DND-41 (cell line): ENCODE measurements around the gene OR2T8.

ENCODE experiments used
- ATAC-seq: fragments of 200-7000 bp; cut with Tn5 transposase; 3 replicates; pipeline ENCODE4 v1.9.1; 2021; ENCODE audit warnings: low read depth; ENCODE audit not compliant: insufficient read depth
- DNase-seq: peaks from one replicate; pipeline ENCODE4 v3.0.0-alpha.2; 2020
- H2AFZ ChIP-seq: 2 replicates; pipeline ENCODE4 v1.6.0; 2012; ENCODE audit warnings: low read depth, low read length
- H3K27ac ChIP-seq: 2 replicates; pipeline ENCODE4 v1.5.1; 2012; ENCODE audit warnings: low read length, inconsistent platforms
- H3K27me3 ChIP-seq: fragments of 200-600 bp; sonication (generic); 2 replicates; pipeline ENCODE4 v1.6.0; 2012; ENCODE audit warnings: low read length, mild to moderate bottlenecking, inconsistent platforms; ENCODE audit not compliant: insufficient read depth, poor library complexity
- H3K36me3 ChIP-seq: 2 replicates; pipeline ENCODE4 v1.5.1; 2012; ENCODE audit warnings: low read length, inconsistent platforms; ENCODE audit not compliant: insufficient read depth
- H3K4me1 ChIP-seq: 2 replicates; pipeline ENCODE4 v1.5.1; 2012; ENCODE audit warnings: mild to moderate bottlenecking, low read length; ENCODE audit not compliant: insufficient read depth
- H3K4me2 ChIP-seq: 2 replicates; pipeline ENCODE4 v1.6.0; 2012; ENCODE audit warnings: mild to moderate bottlenecking, moderate library complexity, low read length, inconsistent platforms; ENCODE audit not compliant: insufficient read depth
- H3K4me3 ChIP-seq, 2 experiments: fragments of 200-600 bp in 1 of 2; shearing (Covaris generic) in 1 of 2; 2 replicates each; pipeline ENCODE4 v1.5.1; 2012 to 2016; ENCODE audit warnings: inconsistent platforms in 2 of 2, low read length in 2 of 2, mild to moderate bottlenecking in 2 of 2, low read depth in 1 of 2, moderate library complexity in 1 of 2
- H3K79me2 ChIP-seq: 2 replicates; pipeline ENCODE4 v1.6.0; 2012; ENCODE audit warnings: low read length, inconsistent platforms; ENCODE audit not compliant: insufficient read depth
- H3K9ac ChIP-seq: 2 replicates; pipeline ENCODE4 v1.6.0; 2012; ENCODE audit warnings: low read depth, mild to moderate bottlenecking, inconsistent platforms, low read length, moderate library complexity
- H3K9me3 ChIP-seq: 2 replicates; pipeline ENCODE4 v1.5.1; 2012; ENCODE audit warnings: low read length, moderate library complexity, mild to moderate bottlenecking, inconsistent platforms; ENCODE audit not compliant: insufficient read depth, severe bottlenecking
- H4K20me1 ChIP-seq: 2 replicates; pipeline ENCODE4 v1.6.0; 2012; ENCODE audit warnings: low read length; ENCODE audit not compliant: insufficient read depth
- CTCF ChIP-seq: IDR thresholded peaks from 2 replicates; pipeline ENCODE4 v1.5.1; 2012; ENCODE audit warnings: borderline replicate concordance, low read length, moderate library complexity, mild to moderate bottlenecking; ENCODE audit not compliant: poor library complexity, severe bottlenecking; ENCODE audit errors: extremely low read depth
- EZH2 ChIP-seq: IDR thresholded peaks from 3 replicates; pipeline ENCODE4 v1.6.1; 2012; ENCODE audit warnings: borderline replicate concordance, low read depth, mild to moderate bottlenecking, moderate library complexity, low read length, inconsistent platforms; ENCODE audit not compliant: severe bottlenecking

The OR2T8 gene

DNA sequence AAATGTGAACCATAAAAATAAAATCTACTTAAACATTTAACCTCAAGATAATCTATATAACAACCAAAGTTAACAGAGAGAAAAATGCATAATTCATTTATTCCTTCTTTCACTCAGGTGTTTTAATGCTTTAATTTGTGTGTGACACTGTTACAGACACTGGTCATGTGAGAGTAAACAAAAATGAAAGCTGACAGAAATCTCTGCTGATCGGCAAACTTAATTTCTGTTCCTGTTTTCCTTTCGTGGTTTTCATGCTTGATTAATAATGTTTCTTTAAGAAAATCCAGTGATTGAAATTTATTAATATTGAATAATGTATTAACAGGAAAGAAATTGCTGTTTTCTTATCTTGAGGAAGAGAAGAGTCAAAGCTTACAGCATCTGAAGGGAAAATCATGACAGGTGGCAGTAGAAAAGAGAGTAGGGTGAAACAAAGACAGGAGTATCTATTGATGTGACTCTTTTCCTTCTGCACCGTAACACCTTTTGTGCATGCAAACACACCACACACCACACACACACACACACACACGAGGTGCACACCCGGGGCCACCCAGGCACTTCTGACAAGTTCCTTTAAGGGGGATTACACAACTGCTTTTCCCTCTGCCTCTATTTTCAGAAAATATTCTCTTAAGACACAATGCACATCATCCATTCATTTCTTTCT, 46.6 kb downstream of the OR2T8 start:
- Histone ChIP-seq H3K27me3 (no peaks in the 10 kb centered on the region), H3K4me3 (no peak overlapping the region), H3K9me3 (no peaks in the 10 kb centered on the region), H3K4me1 (peaks cover 6% of the 10 kb centered on the region), H4K20me1 (no peaks in the 10 kb centered on the region), H3K79me2 (no peaks in the 10 kb centered on the region), H3K36me3 (no peaks in the 10 kb centered on the region), H2AFZ (no peak overlapping the region), H3K27ac (no peak overlapping the region), H3K9ac (no peak overlapping the region), H3K4me2 (no peak overlapping the region)
- TF ChIP-seq EZH2: no peak
- TF ChIP-seq CTCF: no peak
- ATAC-seq (no peak), DNase-seq (no peak)
